HG03469 (cell line): Measurements from ENCODE around the gene CCR5.
A peak's percentile ranks its signal among the peaks of the same experiment; 100 is the strongest.
"Not testable (repeated sequence)": the region's sequence is repeated elsewhere in the genome, so short reads cannot be mapped to it uniquely, and the experiment has no call there.

Experiments
- ATAC-seq: cut with Tn5 transposase; IDR thresholded peaks from one replicate; pipeline ENCODE4 v1.9.1; 2021; ENCODE audit warnings: mild to moderate bottlenecking, moderate library complexity, moderate number of reproducible peaks; ENCODE audit not compliant: unreplicated experiment

CCR5 gene

GRCh38 chr3:46370839-46371518 lies at the start of gene CCR5:
CCR5 (plus strand) TSS chr3:46370946; CDS start chr3:46372903, 1,957 bp downstream.
- ATAC-seq = no peak

- no peak for ATAC-seq
Measured at GRCh38 chr3:46321461-46322104, 49.2 kb upstream of the CCR5 start.

GRCh38 chr3:46324036-46324435 lies 46.7 kb upstream of the CCR5 start:
- no peak for ATAC-seq

DNA sequence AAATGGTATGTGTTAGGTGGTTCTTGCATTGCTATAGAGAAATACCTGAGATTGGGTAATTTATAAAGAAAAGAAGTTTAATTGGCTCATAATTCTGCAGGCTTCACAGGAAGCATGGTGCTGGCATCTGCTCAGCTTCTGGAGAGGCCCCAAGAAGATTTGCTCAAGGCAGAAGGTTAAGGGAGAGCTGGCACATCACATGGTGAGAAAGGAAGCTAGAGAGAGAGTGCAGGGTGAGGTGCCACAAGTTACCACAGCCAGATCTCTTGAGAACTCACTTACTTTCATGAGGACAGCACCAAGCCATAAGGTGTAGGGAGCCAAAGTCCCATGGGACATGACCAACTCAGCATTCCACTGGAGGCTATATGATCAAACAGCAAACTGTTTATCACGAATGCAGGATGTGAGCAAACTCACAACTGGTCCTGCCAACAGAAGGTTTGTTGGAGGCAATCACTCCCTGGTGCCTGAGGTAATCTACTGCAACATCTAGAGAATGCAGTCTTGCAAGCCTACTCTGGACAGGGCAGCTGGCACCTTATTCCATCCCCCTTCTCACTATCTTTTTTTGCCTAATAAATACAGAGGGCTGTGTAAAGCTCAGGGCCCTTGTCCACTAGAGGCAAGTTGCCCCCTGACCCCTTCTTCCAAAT lies 45.0 kb upstream of the CCR5 start:
- ATAC-seq = no peak

DNA sequence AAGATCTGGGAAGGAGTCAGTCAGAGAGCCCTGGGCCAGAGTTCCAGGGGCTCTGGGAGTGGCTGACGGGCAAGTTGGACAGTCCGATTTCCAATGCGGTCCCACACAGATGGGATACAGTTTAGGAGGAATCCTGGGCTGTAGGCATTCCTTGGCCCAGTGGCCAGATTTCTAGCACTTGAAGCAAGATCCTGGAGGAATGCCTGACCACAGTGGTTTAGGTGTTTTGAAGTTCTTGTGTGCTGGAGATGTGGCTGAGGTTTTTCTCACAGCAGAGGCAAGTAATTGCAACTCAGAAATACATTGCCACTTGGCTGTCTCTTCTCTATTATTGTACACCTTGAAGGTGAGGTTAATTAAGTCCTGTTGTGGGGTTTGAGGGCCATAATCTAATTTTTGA lies 40.1 kb upstream of the CCR5 start:
- ATAC-seq = not testable (repeated sequence)

- no peak for ATAC-seq
Measured at GRCh38 chr3:46334741-46335478, 35.8 kb upstream of the CCR5 start.

GRCh38 chr3:46335541-46335940 lies 35.2 kb upstream of the CCR5 start:
- ATAC-seq = no peak

GRCh38 chr3:46337911-46338310 lies 32.8 kb upstream of the CCR5 start:
- ATAC-seq = no peak

GRCh38 chr3:46338840-46339239 lies 31.9 kb upstream of the CCR5 start:
- no peak for ATAC-seq

- no peak for ATAC-seq
Measured at GRCh38 chr3:46344476-46344875, 26.3 kb upstream of the CCR5 start.

GRCh38 chr3:46348823-46349482 lies 21.8 kb upstream of the CCR5 start:
- ATAC-seq = no peak

DNA sequence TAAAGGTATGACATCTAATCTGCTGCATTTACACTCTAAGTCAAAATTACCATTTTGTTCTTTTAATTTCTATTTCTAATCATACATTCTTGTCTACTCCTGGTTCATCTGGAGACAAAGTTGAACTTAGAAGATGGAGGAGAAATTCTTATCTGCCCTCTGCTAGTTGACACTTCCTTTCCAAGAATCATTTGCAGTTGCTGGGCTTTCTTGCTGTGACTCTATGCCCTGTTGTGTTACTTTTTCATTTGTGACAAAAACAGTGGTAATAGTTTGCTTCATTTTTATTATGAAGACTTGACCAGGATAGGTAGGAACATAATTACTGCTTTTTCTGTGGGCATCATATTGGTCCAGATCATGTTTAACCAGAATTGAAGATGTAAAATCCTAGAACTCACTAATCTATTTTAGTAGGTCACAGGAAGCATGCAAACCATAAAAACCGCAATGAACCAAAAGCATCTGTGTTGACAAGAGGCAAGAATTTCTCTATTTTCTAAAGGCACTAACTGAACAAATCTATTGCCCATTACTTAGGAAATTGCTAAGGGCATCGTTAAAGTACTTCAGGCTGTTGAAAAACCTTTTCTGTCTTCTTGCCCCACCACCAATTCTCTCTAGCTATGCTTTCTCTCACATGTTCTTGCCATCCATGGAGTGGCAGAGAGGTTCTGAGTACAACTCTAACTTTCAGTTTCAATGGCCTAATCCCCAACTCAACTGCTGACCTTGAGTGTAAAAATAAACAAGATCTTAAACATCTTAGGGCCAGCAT lies 21.1 kb upstream of the CCR5 start:
- ATAC-seq = peak; percentile 39

- peak; percentile 7 for ATAC-seq
Measured at GRCh38 chr3:46350262-46350565, 20.5 kb upstream of the CCR5 start.

DNA sequence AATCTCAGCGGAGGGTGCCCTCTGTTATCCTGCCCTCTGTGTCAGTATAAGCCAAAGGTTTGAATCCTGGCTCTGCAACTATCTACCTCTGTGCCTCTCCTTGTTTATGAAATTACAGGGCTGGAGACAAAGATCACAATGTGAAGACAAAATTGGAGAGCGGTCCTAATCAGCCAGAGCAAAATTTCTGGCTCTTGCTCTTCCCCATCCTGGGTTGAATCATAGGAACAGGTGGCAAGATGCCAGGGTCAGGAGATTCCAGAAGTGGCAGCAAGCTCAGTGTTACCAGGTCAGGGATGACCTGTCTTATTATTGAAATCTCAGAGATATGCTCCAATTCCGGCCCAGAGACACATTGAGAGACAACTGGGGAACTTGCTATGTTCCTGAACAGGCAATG lies 19.1 kb upstream of the CCR5 start:
- no peak for ATAC-seq

GRCh38 chr3:46353090-46353489 lies 17.7 kb upstream of the CCR5 start:
- no peak for ATAC-seq

- no peak for ATAC-seq
Measured at GRCh38 chr3:46353647-46354410, 16.9 kb upstream of the CCR5 start, which contains the start of gene CCR2. CCR2 (plus strand) TSS chr3:46354111; CDS start chr3:46357528, 3,417 bp downstream.

DNA sequence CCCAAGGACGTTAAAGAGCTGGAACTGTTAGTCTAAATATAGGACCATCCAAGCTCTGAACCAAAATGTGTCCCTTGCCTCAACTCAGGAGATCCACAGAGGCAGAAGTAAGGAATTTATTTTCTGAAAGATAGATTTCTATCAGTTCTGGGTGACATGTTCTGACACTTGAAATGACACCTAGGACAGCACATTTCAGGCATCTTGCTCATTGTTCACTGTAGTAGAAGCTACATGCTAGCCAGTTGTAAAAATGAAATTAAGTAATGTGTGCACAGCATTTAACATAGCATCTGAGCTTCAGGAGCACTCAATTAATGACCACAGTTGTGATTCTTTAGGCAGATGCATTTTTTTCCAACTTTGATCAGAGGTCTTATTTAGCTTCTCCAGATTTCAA lies 16.3 kb upstream of the CCR5 start:
- ATAC-seq = no peak

DNA sequence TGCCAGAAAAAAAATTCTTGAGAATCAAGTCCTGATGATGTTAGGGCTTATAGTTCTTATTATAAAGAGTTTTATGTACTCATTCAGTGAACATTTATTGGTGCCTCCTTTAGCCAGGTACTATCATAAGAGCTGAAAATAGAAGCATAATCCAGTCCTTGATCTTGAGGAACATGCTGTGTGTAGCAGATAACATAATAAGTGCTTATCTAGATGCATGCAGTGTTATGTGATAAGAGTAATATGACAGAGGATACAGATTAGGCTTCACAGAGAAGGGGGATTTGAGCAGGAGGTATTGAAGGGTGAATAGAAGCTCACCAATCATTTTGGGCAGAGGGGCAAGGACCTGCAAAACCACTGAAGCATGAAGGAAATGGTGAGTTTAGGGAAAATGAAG lies 15.8 kb upstream of the CCR5 start:
- ATAC-seq = no peak

DNA sequence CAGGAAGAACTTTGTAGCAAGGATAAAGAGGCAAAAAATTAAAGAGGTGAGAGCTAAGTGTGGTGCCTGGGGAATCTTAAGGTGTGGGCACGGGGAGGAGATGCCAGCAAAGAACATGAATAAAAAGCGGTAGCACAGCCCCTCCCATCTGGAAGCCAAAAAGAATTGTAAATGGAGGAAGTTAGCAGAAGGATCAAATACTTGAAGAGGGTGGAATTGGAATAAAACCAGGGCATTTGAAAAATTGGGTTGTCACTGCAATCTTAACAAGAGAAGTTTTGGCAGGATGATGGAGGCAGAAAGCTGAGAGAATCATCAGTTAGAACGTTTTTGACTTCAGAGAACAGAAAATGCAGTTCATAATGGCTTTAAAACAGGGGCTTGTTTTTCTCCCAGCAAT lies 14.5 kb upstream of the CCR5 start:
- ATAC-seq = no peak

GRCh38 chr3:46356909-46357308 lies 13.8 kb upstream of the CCR5 start:
- ATAC-seq = no peak
